Activated T-helper 17 cell treated with anti-CD3 and anti-CD28 coated beads, Interleukin-2, amount 50 U/mL, for 72 hours (primary cell): ENCODE measurements around the gene PDCL3. TPM values are rescaled to one million over a fixed set of nuclear protein-coding genes. Genes with fewer than 3 reads are reported as not detected.

ENCODE experiments used
- ATAC-seq: fragments of 150-1000 bp; cut with Tn5 transposase; replicated peaks from 2 replicates; pipeline ENCODE4 v1.10.0; 2021; ENCODE audit warnings: mild to moderate bottlenecking, moderate library complexity
- H3K27ac Mint-ChIP-seq: one replicate; pipeline ENCODE4 v1.8.0; 2022; ENCODE audit warnings: mixed read lengths
- H3K27me3 Mint-ChIP-seq: one replicate; pipeline ENCODE4 v1.8.0; 2022; ENCODE audit warnings: mixed read lengths
- H3K36me3 Mint-ChIP-seq: one replicate; pipeline ENCODE4 v1.8.0; 2022; ENCODE audit warnings: low read depth, mild to moderate bottlenecking, mixed read lengths
- H3K4me1 Mint-ChIP-seq: one replicate; pipeline ENCODE4 v1.8.0; 2022; ENCODE audit warnings: mixed read lengths
- H3K4me3 Mint-ChIP-seq: one replicate; pipeline ENCODE4 v1.8.0; 2022; ENCODE audit warnings: mild to moderate bottlenecking, mixed read lengths
- H3K9me3 Mint-ChIP-seq: one replicate; pipeline ENCODE4 v1.8.0; 2022; ENCODE audit warnings: mixed read lengths
- total RNA-seq, 2 donors: library from RNA; stranded (reverse); gene quantifications; one replicate each; pipeline ENCODE4 v1.2.3, GENCODE V29; 2022

Gene PDCL3
- total RNA-seq, 2 donors from 2014 or later: 26.1 to 55.9 TPM

DNA sequence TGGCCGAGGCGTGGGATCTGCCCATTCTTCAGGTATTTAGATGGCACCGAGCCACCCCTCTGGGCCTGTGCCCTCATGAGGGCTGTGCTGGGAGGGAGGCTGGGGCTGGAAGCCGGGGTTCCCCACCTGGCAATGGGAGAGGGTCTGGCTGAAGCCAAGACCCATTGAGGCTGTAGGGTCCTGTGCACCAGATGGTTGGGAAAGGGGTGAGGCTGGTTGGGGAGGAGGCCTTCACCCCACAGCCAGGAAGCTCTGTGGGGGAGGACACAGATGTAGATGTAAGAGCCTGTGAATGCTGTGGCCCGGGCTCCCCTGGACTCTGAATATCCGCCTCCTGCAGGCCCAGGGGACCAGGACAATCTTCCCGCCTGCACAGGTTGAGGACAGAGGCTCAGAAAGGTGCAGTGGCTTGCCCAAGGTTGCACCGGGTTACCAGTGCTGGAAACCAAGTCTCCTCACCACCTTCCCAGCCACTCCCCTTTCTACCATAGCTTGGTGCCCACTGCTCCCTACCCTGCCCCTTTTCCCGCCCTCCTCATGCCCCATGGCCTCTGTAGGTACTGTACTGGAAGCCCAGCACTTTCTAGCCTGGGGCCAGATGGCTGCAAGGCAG is 49.7 kb downstream of the PDCL3 start:
- H3K4me3 Mint-ChIP-seq: no peak overlapping the region
- no peaks in the 10 kb centered on the region for H3K36me3 Mint-ChIP-seq
- H3K9me3 Mint-ChIP-seq: no peaks in the 10 kb centered on the region
- ATAC-seq: no peak
- no peak overlapping the region for H3K27ac Mint-ChIP-seq
- no peaks in the 10 kb centered on the region for H3K4me1 Mint-ChIP-seq
- H3K27me3 Mint-ChIP-seq: no peaks in the 10 kb centered on the region

GRCh38 chr2:100613719-100614118 is 50.9 kb downstream of the PDCL3 start:
- no peak for ATAC-seq
- Mint-ChIP-seq H3K4me3 (no peak overlapping the region), H3K4me1 (no peaks in the 10 kb centered on the region), H3K9me3 (no peaks in the 10 kb centered on the region), H3K27ac (peak overlapping the region; percentile 41), H3K36me3 (no peaks in the 10 kb centered on the region), H3K27me3 (no peaks in the 10 kb centered on the region)

GRCh38 chr2:100614455-100615000 is 51.7 kb downstream of the PDCL3 start:
- Mint-ChIP-seq H3K36me3 (no peaks in the 10 kb centered on the region), H3K4me1 (no peaks in the 10 kb centered on the region), H3K27ac (no peak overlapping the region), H3K4me3 (no peak overlapping the region), H3K27me3 (no peaks in the 10 kb centered on the region), H3K9me3 (no peaks in the 10 kb centered on the region)
- ATAC-seq: no peak

GRCh38 chr2:100615471-100615870 is 52.7 kb downstream of the PDCL3 start:
- H3K4me3 Mint-ChIP-seq: no peak overlapping the region
- H3K4me1 Mint-ChIP-seq: peaks cover under 1% of the 10 kb centered on the region
- H3K27ac Mint-ChIP-seq: no peak overlapping the region
- H3K9me3 Mint-ChIP-seq: no peaks in the 10 kb centered on the region
- peak; percentile 28 for ATAC-seq
- H3K36me3 Mint-ChIP-seq: no peaks in the 10 kb centered on the region
- H3K27me3 Mint-ChIP-seq: no peaks in the 10 kb centered on the region

DNA sequence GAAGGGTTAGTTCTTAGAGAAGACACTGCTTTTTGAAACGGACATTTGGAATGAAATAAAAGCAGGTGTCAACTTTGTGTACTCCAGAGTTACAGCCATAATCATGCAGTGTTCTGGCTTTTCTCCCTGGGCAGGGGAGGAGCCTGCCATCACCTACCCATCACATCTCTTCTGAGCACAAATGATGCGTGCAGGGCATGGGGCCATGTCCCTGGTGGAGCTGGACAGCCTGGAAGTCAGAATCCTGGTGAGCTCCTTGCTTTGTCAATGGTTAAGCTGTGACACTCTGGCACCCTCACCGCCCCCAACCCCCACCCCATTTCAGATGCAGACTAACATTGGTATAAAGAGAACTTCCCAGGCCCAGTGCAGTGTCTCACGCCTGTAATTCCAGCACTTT is 53.1 kb downstream of the PDCL3 start:
- no peak overlapping the region for H3K27ac Mint-ChIP-seq
- ATAC-seq: no peak
- no peaks in the 10 kb centered on the region for H3K36me3 Mint-ChIP-seq
- no peak overlapping the region for H3K4me3 Mint-ChIP-seq
- no peaks in the 10 kb centered on the region for H3K9me3 Mint-ChIP-seq
- H3K27me3 Mint-ChIP-seq: no peaks in the 10 kb centered on the region
- H3K4me1 Mint-ChIP-seq: peaks cover 4% of the 10 kb centered on the region

DNA sequence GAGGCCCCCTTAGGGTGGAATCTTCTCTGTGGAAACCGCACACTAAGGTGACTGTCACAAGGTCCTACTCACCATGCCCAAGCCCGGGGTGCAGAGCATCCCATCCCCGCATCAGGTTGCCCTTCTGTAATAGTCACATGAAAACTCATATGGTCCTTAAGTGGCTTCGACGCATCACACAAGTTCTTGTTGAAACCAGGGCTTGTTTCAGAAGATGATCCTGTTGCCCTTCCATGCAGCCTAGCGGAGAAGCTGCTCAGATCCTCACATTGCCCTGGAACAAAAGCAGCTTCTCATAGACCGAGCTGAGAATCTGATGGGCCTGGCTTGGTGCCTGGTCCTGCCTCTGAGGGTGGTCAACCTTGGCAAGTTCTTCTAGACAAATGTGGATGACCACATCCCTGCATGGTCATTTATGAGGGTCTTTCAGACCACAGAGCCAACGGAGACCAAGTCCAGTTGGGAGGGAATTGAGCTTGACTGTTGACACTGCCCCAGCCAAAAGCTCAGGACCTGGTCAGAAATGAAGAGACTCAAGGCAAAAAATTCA is 54.1 kb downstream of the PDCL3 start:
- ATAC-seq: no peak
- Mint-ChIP-seq H3K4me3 (no peak overlapping the region), H3K4me1 (peaks cover 5% of the 10 kb centered on the region), H3K27me3 (no peaks in the 10 kb centered on the region), H3K9me3 (no peaks in the 10 kb centered on the region), H3K27ac (no peak overlapping the region), H3K36me3 (no peaks in the 10 kb centered on the region)

DNA sequence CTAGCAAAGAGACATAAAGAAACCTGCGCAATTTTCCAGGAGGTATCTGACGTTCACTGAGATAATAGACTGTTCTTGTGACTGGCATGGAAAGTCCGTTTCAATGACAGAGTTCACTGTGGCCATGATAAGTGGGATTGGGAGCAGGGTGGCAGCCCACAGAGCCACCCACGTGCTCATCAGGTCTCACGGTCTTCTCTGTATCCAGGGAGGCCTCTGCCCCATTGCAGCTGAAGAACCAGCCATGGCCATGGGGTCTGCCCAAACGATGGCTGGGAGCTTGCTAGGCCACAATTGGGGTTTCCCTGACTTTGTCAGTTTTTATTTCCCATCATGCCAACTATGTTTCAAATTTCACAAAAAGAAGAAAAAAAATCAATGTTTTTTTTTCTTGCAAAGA is 57.2 kb downstream of the PDCL3 start:
- Mint-ChIP-seq H3K27ac (no peak overlapping the region), H3K9me3 (no peaks in the 10 kb centered on the region), H3K4me1 (peaks cover 5% of the 10 kb centered on the region), H3K36me3 (no peaks in the 10 kb centered on the region), H3K27me3 (no peaks in the 10 kb centered on the region), H3K4me3 (no peak overlapping the region)
- no peak for ATAC-seq

DNA sequence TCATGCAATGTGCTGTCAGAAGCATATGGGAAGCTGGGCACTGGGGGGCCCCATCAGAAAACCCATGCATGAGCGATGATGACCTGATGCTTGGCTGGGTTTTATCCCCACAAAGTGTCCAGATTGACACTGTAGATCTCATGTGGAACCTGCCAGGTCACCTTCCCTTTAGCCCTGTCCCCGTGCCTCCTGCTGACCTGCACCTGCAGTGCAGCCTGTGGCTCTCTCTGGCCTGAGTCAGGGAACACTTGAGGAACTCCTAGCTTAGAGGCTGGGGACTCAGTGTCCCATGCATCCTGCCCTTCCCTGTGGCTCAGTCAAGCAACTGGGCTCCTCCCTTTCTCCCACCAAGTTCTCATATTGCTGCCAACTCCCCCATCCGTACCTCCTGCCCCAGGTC is 57.7 kb downstream of the PDCL3 start:
- no peaks in the 10 kb centered on the region for H3K27me3 Mint-ChIP-seq
- peaks cover 5% of the 10 kb centered on the region for H3K4me1 Mint-ChIP-seq
- no peaks in the 10 kb centered on the region for H3K36me3 Mint-ChIP-seq
- H3K9me3 Mint-ChIP-seq: no peaks in the 10 kb centered on the region
- peak; percentile 26 for ATAC-seq
- no peak overlapping the region for H3K4me3 Mint-ChIP-seq
- H3K27ac Mint-ChIP-seq: no peak overlapping the region

DNA sequence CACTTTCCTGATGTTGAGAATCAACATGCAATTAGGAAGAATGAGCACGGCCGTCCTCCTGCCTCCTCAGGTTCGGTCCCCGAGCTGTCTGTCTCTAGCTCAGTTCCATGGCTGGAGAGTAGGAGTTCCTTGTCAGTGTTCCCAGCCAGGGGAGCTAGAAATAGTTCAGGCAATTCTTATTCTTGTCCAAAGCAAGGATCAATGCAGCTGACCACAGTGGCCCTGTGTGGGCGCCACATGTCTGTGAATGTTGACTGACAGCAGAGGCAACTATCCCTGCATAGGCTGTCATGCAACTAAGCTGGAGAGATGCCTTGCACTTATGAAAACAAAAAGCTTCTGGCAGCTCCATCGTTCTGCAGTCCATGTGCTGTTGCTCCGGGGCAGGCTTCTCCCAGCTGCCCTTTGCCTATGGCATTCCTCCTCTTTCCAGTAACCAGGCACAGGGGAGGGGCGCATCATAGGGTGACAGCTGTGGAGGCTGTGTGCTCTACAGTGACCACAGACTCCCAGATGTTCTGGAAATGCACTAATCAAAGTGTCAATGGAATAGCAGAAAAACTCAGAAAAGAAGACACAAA is 58.7 kb downstream of the PDCL3 start:
- Mint-ChIP-seq H3K27ac (no peak overlapping the region), H3K36me3 (no peaks in the 10 kb centered on the region), H3K4me3 (no peak overlapping the region), H3K9me3 (no peaks in the 10 kb centered on the region), H3K27me3 (no peaks in the 10 kb centered on the region), H3K4me1 (peaks cover 5% of the 10 kb centered on the region)
- no peak for ATAC-seq

DNA sequence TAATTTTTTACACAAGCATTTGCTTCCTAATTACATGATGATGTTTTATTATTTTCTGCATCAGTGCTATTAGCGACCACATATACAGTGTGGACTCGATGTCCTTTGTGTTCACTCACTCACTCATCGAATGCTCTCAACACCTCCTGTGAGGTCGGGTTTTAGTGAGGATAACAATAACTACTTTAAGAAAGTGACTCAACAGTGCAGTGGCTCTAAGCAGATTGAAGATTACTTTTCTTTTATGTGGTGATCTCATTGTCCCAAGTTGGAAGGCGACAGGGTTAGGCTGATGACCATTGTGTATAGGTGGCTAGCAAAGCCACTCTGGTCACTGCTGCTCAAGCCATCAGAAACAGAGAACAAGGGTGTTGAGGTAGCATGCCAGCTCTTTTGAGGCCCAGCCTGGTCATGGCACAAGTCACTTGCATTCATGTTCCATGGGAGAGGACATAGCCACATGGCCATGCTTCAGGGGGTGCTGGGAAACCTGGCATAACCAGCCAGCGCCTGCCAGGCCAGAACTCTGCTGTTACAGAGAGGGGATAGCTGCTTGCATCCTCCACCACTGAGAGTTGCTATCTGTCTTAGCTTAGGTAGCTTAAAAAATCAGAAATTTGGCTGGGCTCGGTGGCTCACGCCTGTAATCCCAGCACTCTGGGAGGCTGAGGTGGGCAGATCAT is 60.4 kb downstream of the PDCL3 start:
- H3K36me3 Mint-ChIP-seq: no peaks in the 10 kb centered on the region
- H3K4me1 Mint-ChIP-seq: peaks cover 16% of the 10 kb centered on the region
- no peak overlapping the region for H3K27ac Mint-ChIP-seq
- H3K9me3 Mint-ChIP-seq: no peaks in the 10 kb centered on the region
- no peaks in the 10 kb centered on the region for H3K27me3 Mint-ChIP-seq
- H3K4me3 Mint-ChIP-seq: no peak overlapping the region
- no peak for ATAC-seq

DNA sequence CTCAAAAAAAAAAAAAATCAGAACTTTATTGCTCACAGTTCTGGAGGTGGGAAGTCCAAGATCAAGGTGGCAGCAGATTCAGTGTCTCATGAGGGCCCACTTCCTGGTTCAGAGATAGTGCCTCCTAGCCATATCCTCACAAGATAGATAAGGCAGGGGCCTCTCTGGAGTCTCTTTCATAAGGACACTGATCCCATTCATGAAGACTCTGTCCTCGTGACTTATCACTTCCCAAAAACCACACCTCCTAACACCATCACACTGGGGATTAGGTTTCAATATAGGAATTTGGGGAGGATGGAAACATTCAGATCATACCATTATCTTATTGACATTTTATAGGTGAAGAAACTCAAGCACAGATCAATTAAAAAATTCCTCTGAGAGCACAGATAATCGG is 61.1 kb downstream of the PDCL3 start:
- peaks cover 16% of the 10 kb centered on the region for H3K4me1 Mint-ChIP-seq
- no peaks in the 10 kb centered on the region for H3K27me3 Mint-ChIP-seq
- H3K4me3 Mint-ChIP-seq: no peak overlapping the region
- no peak for ATAC-seq
- H3K27ac Mint-ChIP-seq: no peak overlapping the region
- H3K9me3 Mint-ChIP-seq: no peaks in the 10 kb centered on the region
- no peaks in the 10 kb centered on the region for H3K36me3 Mint-ChIP-seq

DNA sequence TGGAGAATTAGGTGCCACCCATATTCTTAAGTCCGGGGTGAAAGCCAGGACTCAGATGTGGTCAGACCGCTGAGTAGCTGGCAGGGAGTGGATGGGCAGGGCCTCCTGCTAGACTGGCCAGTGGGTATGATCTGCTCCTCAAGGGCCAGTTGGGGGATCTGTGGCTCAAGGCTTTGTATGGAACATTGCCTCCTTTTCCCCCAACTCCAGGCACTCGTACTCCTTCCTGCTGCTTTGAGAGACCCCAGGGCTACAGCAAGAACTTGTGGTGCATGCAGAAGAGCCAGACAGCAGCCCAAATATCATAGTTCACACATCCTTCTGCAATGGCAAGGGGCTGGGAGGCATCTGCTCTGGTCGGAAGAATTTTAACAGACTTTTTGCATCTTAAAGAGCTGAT is 61.7 kb downstream of the PDCL3 start:
- Mint-ChIP-seq H3K4me1 (peaks cover 16% of the 10 kb centered on the region), H3K4me3 (no peak overlapping the region), H3K9me3 (no peaks in the 10 kb centered on the region), H3K27me3 (no peaks in the 10 kb centered on the region), H3K27ac (no peak overlapping the region), H3K36me3 (no peaks in the 10 kb centered on the region)
- ATAC-seq: no peak

DNA sequence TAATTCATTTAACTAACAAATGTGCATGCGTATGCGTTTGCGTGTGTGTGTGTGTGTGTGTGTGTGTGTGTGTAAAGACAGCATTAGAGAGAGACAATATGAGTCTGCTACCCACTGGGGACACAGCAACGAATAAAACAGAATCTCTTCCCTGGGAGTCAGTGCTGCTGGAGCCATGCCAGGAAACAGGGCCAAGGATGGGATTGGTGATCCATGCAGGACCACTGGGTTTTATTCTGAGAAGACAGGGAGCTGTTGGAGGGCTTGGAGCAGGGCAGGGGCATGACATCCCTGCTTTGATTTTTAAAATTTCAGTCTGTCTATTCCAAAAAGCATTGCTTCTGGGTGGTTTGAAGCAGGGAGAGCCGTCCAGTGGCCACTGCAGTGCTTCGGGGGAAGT is 62.9 kb downstream of the PDCL3 start:
- Mint-ChIP-seq H3K36me3 (no peaks in the 10 kb centered on the region), H3K27ac (no peak overlapping the region), H3K4me3 (no peak overlapping the region), H3K9me3 (no peaks in the 10 kb centered on the region), H3K27me3 (no peaks in the 10 kb centered on the region), H3K4me1 (peaks cover 25% of the 10 kb centered on the region)
- ATAC-seq: no peak
